DND-41 (cell line): ENCODE data around the gene TGM3.
"Not testable (repeated sequence)": the region's sequence is repeated elsewhere in the genome, so short reads cannot be mapped to it uniquely, and the experiment has no call there.

Experiments
- ATAC-seq: fragments of 200-7000 bp; cut with Tn5 transposase; 3 replicates; pipeline ENCODE4 v1.9.1; 2021; ENCODE audit warnings: low read depth; ENCODE audit not compliant: insufficient read depth
- DNase-seq: peaks from one replicate; pipeline ENCODE4 v3.0.0-alpha.2; 2020
- H2AFZ ChIP-seq: 2 replicates; pipeline ENCODE4 v1.6.0; 2012; ENCODE audit warnings: low read depth, low read length
- H3K27ac ChIP-seq: 2 replicates; pipeline ENCODE4 v1.5.1; 2012; ENCODE audit warnings: low read length, inconsistent platforms
- H3K27me3 ChIP-seq: fragments of 200-600 bp; sonication (generic); 2 replicates; pipeline ENCODE4 v1.6.0; 2012; ENCODE audit warnings: low read length, mild to moderate bottlenecking, inconsistent platforms; ENCODE audit not compliant: insufficient read depth, poor library complexity
- H3K36me3 ChIP-seq: 2 replicates; pipeline ENCODE4 v1.5.1; 2012; ENCODE audit warnings: low read length, inconsistent platforms; ENCODE audit not compliant: insufficient read depth
- H3K4me1 ChIP-seq: 2 replicates; pipeline ENCODE4 v1.5.1; 2012; ENCODE audit warnings: mild to moderate bottlenecking, low read length; ENCODE audit not compliant: insufficient read depth
- H3K4me2 ChIP-seq: 2 replicates; pipeline ENCODE4 v1.6.0; 2012; ENCODE audit warnings: mild to moderate bottlenecking, moderate library complexity, low read length, inconsistent platforms; ENCODE audit not compliant: insufficient read depth
- H3K4me3 ChIP-seq, 2 experiments: fragments of 200-600 bp in 1 of 2; shearing (Covaris generic) in 1 of 2; 2 replicates each; pipeline ENCODE4 v1.5.1; 2012 to 2016; ENCODE audit warnings: inconsistent platforms in 2 of 2, low read length in 2 of 2, mild to moderate bottlenecking in 2 of 2, low read depth in 1 of 2, moderate library complexity in 1 of 2
- H3K79me2 ChIP-seq: 2 replicates; pipeline ENCODE4 v1.6.0; 2012; ENCODE audit warnings: low read length, inconsistent platforms; ENCODE audit not compliant: insufficient read depth
- H3K9ac ChIP-seq: 2 replicates; pipeline ENCODE4 v1.6.0; 2012; ENCODE audit warnings: low read depth, mild to moderate bottlenecking, inconsistent platforms, low read length, moderate library complexity
- H3K9me3 ChIP-seq: 2 replicates; pipeline ENCODE4 v1.5.1; 2012; ENCODE audit warnings: low read length, moderate library complexity, mild to moderate bottlenecking, inconsistent platforms; ENCODE audit not compliant: insufficient read depth, severe bottlenecking
- H4K20me1 ChIP-seq: 2 replicates; pipeline ENCODE4 v1.6.0; 2012; ENCODE audit warnings: low read length; ENCODE audit not compliant: insufficient read depth
- EZH2 ChIP-seq: IDR thresholded peaks from 3 replicates; pipeline ENCODE4 v1.6.1; 2012; ENCODE audit warnings: borderline replicate concordance, low read depth, mild to moderate bottlenecking, moderate library complexity, low read length, inconsistent platforms; ENCODE audit not compliant: severe bottlenecking
- TF ChIP-seq, protein P1 (sequence below): IDR thresholded peaks from 2 replicates; pipeline ENCODE4 v1.5.1; 2012; ENCODE audit warnings: borderline replicate concordance, low read length, moderate library complexity, mild to moderate bottlenecking; ENCODE audit not compliant: poor library complexity, severe bottlenecking; ENCODE audit errors: extremely low read depth

Gene TGM3

DNA sequence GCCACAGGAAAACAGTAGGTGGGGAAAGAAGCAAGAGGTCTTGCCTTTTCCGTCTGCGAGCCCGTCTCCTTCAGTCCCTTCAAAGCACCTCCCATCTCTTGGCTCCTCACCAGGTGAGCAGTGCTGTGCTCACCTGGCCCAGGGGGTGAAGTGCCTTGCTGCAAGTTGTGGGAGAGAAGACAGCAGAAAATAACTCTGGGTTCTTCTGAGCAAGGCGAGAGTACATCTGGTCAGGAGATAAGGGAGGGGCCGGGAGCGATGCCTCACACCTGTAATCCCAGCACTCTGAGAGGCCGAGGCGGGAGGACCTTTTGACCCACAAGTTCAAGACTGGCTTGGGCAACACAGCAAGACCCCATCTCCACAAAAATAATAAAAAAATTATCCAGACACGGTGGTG is 35.6 kb upstream of the TGM3 start:
- TF ChIP-seq, protein P1, sequence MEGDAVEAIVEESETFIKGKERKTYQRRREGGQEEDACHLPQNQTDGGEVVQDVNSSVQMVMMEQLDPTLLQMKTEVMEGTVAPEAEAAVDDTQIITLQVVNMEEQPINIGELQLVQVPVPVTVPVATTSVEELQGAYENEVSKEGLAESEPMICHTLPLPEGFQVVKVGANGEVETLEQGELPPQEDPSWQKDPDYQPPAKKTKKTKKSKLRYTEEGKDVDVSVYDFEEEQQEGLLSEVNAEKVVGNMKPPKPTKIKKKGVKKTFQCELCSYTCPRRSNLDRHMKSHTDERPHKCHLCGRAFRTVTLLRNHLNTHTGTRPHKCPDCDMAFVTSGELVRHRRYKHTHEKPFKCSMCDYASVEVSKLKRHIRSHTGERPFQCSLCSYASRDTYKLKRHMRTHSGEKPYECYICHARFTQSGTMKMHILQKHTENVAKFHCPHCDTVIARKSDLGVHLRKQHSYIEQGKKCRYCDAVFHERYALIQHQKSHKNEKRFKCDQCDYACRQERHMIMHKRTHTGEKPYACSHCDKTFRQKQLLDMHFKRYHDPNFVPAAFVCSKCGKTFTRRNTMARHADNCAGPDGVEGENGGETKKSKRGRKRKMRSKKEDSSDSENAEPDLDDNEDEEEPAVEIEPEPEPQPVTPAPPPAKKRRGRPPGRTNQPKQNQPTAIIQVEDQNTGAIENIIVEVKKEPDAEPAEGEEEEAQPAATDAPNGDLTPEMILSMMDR, result no peak
- TF ChIP-seq EZH2, result no peak
- H3K4me2 ChIP-seq, result no peak overlapping the region
- no peak overlapping the region for H2AFZ ChIP-seq
- no peaks in the 10 kb centered on the region for H3K36me3 ChIP-seq
- no peak overlapping the region for H3K9ac ChIP-seq
- ATAC-seq (no peak), DNase-seq (no peak)
- peaks cover 10% of the 10 kb centered on the region for H3K27me3 ChIP-seq
- H4K20me1 ChIP-seq, result peaks cover 2% of the 10 kb centered on the region; the same call in 1 of the 2 replicates
- H3K9me3 ChIP-seq, result no peaks in the 10 kb centered on the region
- no peak overlapping the region for H3K27ac ChIP-seq
- H3K79me2 ChIP-seq, result no peaks in the 10 kb centered on the region
- H3K4me3 ChIP-seq, result no peak overlapping the region
- H3K4me1 ChIP-seq, result no peaks in the 10 kb centered on the region

DNA sequence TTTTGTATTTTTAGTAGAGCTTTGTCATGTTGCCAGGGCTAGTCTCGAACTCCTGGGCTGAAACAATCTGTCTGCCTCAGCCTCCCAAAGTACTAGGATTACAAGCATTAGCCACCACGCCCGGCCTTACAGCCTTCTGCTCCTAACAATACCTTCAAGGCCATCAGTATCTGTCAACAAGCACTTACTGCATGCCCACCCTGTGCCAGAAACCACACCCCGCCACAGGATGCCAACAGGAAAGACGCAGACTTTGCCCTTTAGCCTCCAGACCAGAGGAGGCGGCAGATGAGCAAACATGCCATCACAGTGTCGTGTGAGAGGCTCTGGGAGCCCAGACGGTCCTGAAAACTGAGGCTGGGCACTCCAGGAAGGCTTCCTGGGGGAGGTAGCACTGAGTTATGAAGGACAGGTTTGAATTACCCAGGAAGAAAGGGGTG is 34.7 kb upstream of the TGM3 start:
- Histone ChIP-seq H3K4me2 (no peak overlapping the region), H2AFZ (no peak overlapping the region)
- no peak for DNase-seq

GRCh38 chr20:2261629-2262028 is 34.2 kb upstream of the TGM3 start:
- H3K9me3 ChIP-seq, result no peaks in the 10 kb centered on the region
- H3K4me1 ChIP-seq, result no peaks in the 10 kb centered on the region
- H3K27ac ChIP-seq, result no peak overlapping the region
- H4K20me1 ChIP-seq, result no peaks in the 10 kb centered on the region
- H3K36me3 ChIP-seq, result no peaks in the 10 kb centered on the region
- no peak overlapping the region for H2AFZ ChIP-seq
- no peak for TF ChIP-seq EZH2
- TF ChIP-seq, protein P1, result no peak
- H3K79me2 ChIP-seq, result no peaks in the 10 kb centered on the region
- DNase-seq (no peak), ATAC-seq (no peak)
- H3K9ac ChIP-seq, result no peak overlapping the region
- no peak overlapping the region for H3K4me2 ChIP-seq
- H3K4me3 ChIP-seq, result no peak overlapping the region
- H3K27me3 ChIP-seq, result peaks cover 10% of the 10 kb centered on the region

More for the DNA sequence above, 34.7 kb upstream of the TGM3 start:
- H3K36me3 ChIP-seq, result no peaks in the 10 kb centered on the region
- no peaks in the 10 kb centered on the region for H3K79me2 ChIP-seq
- no peaks in the 10 kb centered on the region for H3K4me1 ChIP-seq
- no peak overlapping the region for H3K4me3 ChIP-seq
- TF ChIP-seq, protein P1, result no peak
- no peak for TF ChIP-seq EZH2
- H3K9me3 ChIP-seq, result no peaks in the 10 kb centered on the region
- H3K27me3 ChIP-seq, result peaks cover 10% of the 10 kb centered on the region
- H3K27ac ChIP-seq, result no peak overlapping the region
- H4K20me1 ChIP-seq, result peaks cover 2% of the 10 kb centered on the region; the same call in 1 of the 2 replicates
- no peak overlapping the region for H3K9ac ChIP-seq
- ATAC-seq, result no peak

GRCh38 chr20:2264118-2264517 is 31.7 kb upstream of the TGM3 start:
- H3K9me3 ChIP-seq, result no peaks in the 10 kb centered on the region
- H2AFZ ChIP-seq, result no peak overlapping the region
- no peaks in the 10 kb centered on the region for H3K4me1 ChIP-seq
- DNase-seq (no peak), ATAC-seq (no peak)
- TF ChIP-seq, protein P1, result no peak
- no peaks in the 10 kb centered on the region for H4K20me1 ChIP-seq
- no peak overlapping the region for H3K4me2 ChIP-seq
- H3K27me3 ChIP-seq, result peaks cover 6% of the 10 kb centered on the region
- no peak overlapping the region for H3K4me3 ChIP-seq
- H3K27ac ChIP-seq, result no peak overlapping the region
- no peak overlapping the region for H3K9ac ChIP-seq
- no peaks in the 10 kb centered on the region for H3K36me3 ChIP-seq
- H3K79me2 ChIP-seq, result no peaks in the 10 kb centered on the region

- H3K36me3 ChIP-seq, H3K4me2 ChIP-seq, DNase-seq, H3K4me1 ChIP-seq, H3K9me3 ChIP-seq, ATAC-seq, H3K79me2 ChIP-seq, H4K20me1 ChIP-seq, H3K27ac ChIP-seq, H3K9ac ChIP-seq, H2AFZ ChIP-seq, H3K27me3 ChIP-seq, H3K4me3 ChIP-seq: not testable (repeated sequence)
These were observed 31.0 kb upstream of the TGM3 start for GRCh38 chr20:2264621-2265374.
